HEK293 (cell line): ENCODE data around the gene BTN2A1.

Experiments
- HOXC10 ChIP-seq: sonication (generic); formaldehyde crosslinking; IDR thresholded peaks from 2 replicates; pipeline ENCODE4 v1.8.1; 2023; ENCODE audit warnings: mild to moderate bottlenecking, missing genetic modification reagents
- KLF9 ChIP-seq: fragments of 450-650 bp; formaldehyde crosslinking; IDR thresholded peaks from 2 replicates; pipeline ENCODE4 v1.5.1; 2016; ENCODE audit warnings: missing biosample characterization, missing genetic modification characterization, low read depth
- YY1 ChIP-seq: fragments of 450-650 bp; formaldehyde crosslinking; IDR thresholded peaks from 2 replicates; pipeline ENCODE4 v1.5.1; 2018; ENCODE audit warnings: missing biosample characterization, missing genetic modification characterization
- ZFP3 ChIP-seq: fragments of 450-650 bp; formaldehyde crosslinking; IDR thresholded peaks from 2 replicates; pipeline ENCODE4 v1.5.1; 2016; ENCODE audit warnings: low read depth, missing biosample characterization, missing genetic modification characterization
- ZIC2 ChIP-seq: fragments of 450-650 bp; formaldehyde crosslinking; IDR thresholded peaks from 2 replicates; pipeline ENCODE4 v1.5.1; 2016; ENCODE audit warnings: missing biosample characterization, missing genetic modification characterization
- ZNF341 ChIP-seq: fragments of 450-650 bp; formaldehyde crosslinking; IDR thresholded peaks from 2 replicates; pipeline ENCODE4; 2016; ENCODE audit warnings: low read depth, missing biosample characterization, missing genetic modification characterization
- ZNF510 ChIP-seq: fragments of 450-650 bp; formaldehyde crosslinking; IDR thresholded peaks from 2 replicates; pipeline ENCODE4 v1.5.1; 2018; ENCODE audit warnings: mild to moderate bottlenecking, missing genetic modification characterization, missing biosample characterization; ENCODE audit not compliant: insufficient replicate concordance
- ZNF529 ChIP-seq: fragments of 450-650 bp; formaldehyde crosslinking; IDR thresholded peaks from 2 replicates; pipeline ENCODE4 v1.5.1; 2017; ENCODE audit warnings: missing genetic modification characterization, missing biosample characterization; ENCODE audit not compliant: insufficient replicate concordance
- TF ChIP-seq, protein P1 (sequence below): fragments of 450-650 bp; formaldehyde crosslinking; IDR thresholded peaks from 2 replicates; pipeline ENCODE4 v1.5.1; 2016; ENCODE audit warnings: missing biosample characterization, missing genetic modification characterization
- TF ChIP-seq, protein P2 (sequence below): fragments of 450-650 bp; formaldehyde crosslinking; IDR thresholded peaks from 2 replicates; pipeline ENCODE4 v1.5.1; 2016; ENCODE audit warnings: missing biosample characterization, missing genetic modification characterization
- TF ChIP-seq, protein P3 (sequence below): fragments of 450-650 bp; formaldehyde crosslinking; IDR thresholded peaks from 2 replicates; pipeline ENCODE4 v1.5.1; 2017; ENCODE audit warnings: missing biosample characterization, missing genetic modification characterization
- TF ChIP-seq, protein P4 (sequence below): fragments of 450-650 bp; formaldehyde crosslinking; IDR thresholded peaks from 2 replicates; pipeline ENCODE4 v1.5.0; 2017; ENCODE audit warnings: missing biosample characterization, missing genetic modification characterization, borderline replicate concordance
- TF ChIP-seq, protein P5 (sequence below): fragments of 450-650 bp; formaldehyde crosslinking; IDR thresholded peaks from 2 replicates; pipeline ENCODE4 v1.5.1; 2017; ENCODE audit warnings: missing biosample characterization, mild to moderate bottlenecking, missing genetic modification characterization, moderate library complexity

DNA sequence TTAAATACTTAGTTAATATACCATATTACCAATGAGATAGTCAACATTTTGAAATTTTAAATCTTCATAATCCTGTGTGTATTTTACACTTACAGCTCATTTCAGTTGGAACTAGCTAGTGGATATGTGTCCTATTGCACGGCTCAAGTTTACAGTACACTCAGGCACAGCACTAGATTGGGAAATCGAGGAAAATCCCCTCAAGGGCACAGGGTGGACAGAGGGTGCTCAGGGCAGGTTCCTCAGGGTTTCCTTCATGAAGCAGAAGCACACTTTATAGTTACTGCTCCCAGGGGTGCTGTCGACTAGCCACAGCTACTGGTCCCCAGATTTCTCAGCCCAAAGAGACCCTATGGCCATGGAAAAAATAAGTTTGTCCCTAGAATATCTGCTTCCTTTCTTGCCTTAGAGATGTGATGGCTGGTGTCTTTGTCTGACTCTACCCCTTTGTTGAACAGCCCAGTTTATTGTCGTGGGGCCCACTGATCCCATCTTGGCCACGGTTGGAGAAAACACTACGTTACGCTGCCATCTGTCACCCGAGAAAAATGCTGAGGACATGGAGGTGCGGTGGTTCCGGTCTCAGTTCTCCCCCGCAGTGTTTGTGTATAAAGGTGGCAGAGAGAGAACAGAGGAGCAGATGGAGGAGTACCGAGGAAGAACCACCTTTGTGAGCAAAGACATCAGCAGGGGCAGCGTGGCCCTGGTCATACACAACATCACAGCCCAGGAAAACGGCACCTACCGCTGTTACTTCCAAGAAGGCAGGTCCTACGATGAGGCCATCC lies 1.5 kb downstream of the BTN2A1 start:
- TF ChIP-seq, protein P1, sequence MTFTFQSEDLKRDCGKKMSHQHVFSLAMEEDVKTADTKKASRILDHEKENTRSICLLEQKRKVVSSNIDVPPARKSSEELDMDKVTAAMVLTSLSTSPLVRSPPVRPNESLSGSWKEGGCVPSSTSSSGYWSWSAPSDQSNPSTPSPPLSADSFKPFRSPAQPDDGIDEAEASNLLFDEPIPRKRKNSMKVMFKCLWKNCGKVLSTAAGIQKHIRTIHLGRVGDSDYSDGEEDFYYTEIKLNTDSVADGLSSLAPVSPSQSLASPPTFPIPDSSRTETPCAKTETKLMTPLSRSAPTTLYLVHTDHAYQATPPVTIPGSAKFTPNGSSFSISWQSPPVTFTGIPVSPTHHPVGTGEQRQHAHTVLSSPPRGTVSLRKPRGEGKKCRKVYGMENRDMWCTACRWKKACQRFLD: no peak
- TF ChIP-seq, protein P2, sequence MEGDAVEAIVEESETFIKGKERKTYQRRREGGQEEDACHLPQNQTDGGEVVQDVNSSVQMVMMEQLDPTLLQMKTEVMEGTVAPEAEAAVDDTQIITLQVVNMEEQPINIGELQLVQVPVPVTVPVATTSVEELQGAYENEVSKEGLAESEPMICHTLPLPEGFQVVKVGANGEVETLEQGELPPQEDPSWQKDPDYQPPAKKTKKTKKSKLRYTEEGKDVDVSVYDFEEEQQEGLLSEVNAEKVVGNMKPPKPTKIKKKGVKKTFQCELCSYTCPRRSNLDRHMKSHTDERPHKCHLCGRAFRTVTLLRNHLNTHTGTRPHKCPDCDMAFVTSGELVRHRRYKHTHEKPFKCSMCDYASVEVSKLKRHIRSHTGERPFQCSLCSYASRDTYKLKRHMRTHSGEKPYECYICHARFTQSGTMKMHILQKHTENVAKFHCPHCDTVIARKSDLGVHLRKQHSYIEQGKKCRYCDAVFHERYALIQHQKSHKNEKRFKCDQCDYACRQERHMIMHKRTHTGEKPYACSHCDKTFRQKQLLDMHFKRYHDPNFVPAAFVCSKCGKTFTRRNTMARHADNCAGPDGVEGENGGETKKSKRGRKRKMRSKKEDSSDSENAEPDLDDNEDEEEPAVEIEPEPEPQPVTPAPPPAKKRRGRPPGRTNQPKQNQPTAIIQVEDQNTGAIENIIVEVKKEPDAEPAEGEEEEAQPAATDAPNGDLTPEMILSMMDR: no peak
- TF ChIP-seq YY1 (tag by site-specific recombination): no peak
- TF ChIP-seq, protein P3, sequence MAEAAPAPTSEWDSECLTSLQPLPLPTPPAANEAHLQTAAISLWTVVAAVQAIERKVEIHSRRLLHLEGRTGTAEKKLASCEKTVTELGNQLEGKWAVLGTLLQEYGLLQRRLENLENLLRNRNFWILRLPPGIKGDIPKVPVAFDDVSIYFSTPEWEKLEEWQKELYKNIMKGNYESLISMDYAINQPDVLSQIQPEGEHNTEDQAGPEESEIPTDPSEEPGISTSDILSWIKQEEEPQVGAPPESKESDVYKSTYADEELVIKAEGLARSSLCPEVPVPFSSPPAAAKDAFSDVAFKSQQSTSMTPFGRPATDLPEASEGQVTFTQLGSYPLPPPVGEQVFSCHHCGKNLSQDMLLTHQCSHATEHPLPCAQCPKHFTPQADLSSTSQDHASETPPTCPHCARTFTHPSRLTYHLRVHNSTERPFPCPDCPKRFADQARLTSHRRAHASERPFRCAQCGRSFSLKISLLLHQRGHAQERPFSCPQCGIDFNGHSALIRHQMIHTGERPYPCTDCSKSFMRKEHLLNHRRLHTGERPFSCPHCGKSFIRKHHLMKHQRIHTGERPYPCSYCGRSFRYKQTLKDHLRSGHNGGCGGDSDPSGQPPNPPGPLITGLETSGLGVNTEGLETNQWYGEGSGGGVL (tag by site-specific recombination): no peak
- TF ChIP-seq HOXC10 (CRISPR knock-in tag): no peak
- TF ChIP-seq ZNF529: no peak
- TF ChIP-seq KLF9 (tag by site-specific recombination): no peak
- no peak for TF ChIP-seq ZIC2 (tag by site-specific recombination)
- no peak for TF ChIP-seq ZFP3 (tag by site-specific recombination)
- TF ChIP-seq, protein P4, sequence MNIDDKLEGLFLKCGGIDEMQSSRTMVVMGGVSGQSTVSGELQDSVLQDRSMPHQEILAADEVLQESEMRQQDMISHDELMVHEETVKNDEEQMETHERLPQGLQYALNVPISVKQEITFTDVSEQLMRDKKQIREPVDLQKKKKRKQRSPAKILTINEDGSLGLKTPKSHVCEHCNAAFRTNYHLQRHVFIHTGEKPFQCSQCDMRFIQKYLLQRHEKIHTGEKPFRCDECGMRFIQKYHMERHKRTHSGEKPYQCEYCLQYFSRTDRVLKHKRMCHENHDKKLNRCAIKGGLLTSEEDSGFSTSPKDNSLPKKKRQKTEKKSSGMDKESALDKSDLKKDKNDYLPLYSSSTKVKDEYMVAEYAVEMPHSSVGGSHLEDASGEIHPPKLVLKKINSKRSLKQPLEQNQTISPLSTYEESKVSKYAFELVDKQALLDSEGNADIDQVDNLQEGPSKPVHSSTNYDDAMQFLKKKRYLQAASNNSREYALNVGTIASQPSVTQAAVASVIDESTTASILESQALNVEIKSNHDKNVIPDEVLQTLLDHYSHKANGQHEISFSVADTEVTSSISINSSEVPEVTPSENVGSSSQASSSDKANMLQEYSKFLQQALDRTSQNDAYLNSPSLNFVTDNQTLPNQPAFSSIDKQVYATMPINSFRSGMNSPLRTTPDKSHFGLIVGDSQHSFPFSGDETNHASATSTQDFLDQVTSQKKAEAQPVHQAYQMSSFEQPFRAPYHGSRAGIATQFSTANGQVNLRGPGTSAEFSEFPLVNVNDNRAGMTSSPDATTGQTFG: no peak
- TF ChIP-seq ZNF510 (tag by site-specific recombination): no peak
- no peak for TF ChIP-seq ZNF341
- TF ChIP-seq, protein P5, sequence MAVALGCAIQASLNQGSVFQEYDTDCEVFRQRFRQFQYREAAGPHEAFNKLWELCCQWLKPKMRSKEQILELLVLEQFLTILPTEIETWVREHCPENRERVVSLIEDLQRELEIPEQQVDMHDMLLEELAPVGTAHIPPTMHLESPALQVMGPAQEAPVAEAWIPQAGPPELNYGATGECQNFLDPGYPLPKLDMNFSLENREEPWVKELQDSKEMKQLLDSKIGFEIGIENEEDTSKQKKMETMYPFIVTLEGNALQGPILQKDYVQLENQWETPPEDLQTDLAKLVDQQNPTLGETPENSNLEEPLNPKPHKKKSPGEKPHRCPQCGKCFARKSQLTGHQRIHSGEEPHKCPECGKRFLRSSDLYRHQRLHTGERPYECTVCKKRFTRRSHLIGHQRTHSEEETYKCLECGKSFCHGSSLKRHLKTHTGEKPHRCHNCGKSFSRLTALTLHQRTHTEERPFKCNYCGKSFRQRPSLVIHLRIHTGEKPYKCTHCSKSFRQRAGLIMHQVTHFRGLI (tag by site-specific recombination): no peak
